C4-2B (cell line): Measurements from ENCODE around the gene FGF22.

Experiments used
- ZFX ChIP-seq: fragments of 450-650 bp; IDR thresholded peaks from 2 replicates; pipeline ENCODE4 v1.6.1; 2017
- TF ChIP-seq, protein P1 (sequence below): fragments of 450-650 bp; conservative IDR thresholded peaks from 2 replicates; pipeline ENCODE4 v1.5.1; 2017; ENCODE audit warnings: mild to moderate bottlenecking

DNA sequence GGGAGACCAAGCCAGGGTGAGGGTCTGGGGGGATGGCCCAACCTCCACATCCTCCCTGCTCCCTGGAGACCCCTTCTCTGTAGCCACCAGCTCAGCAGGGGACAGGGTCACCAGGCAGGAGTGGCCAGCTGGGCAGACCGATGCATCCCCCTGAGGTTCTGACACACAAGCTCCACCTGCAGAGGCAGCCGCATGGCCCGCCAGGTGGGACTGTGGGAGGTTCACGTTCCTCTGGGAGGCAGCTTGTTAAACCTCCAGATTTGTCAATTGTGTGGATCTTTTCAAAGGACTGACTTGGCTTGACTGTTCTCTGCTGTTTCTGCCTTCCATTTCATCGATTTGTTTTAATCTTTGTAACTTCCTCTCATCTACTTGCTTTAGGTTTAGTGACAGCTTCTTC, 14.4 kb upstream of the FGF22 start:
- TF ChIP-seq, protein P1, sequence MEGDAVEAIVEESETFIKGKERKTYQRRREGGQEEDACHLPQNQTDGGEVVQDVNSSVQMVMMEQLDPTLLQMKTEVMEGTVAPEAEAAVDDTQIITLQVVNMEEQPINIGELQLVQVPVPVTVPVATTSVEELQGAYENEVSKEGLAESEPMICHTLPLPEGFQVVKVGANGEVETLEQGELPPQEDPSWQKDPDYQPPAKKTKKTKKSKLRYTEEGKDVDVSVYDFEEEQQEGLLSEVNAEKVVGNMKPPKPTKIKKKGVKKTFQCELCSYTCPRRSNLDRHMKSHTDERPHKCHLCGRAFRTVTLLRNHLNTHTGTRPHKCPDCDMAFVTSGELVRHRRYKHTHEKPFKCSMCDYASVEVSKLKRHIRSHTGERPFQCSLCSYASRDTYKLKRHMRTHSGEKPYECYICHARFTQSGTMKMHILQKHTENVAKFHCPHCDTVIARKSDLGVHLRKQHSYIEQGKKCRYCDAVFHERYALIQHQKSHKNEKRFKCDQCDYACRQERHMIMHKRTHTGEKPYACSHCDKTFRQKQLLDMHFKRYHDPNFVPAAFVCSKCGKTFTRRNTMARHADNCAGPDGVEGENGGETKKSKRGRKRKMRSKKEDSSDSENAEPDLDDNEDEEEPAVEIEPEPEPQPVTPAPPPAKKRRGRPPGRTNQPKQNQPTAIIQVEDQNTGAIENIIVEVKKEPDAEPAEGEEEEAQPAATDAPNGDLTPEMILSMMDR, result no peak
- TF ChIP-seq ZFX, result no peak
